Duodenal mucosa (tissue), 2 donors: ENCODE data around the gene C11orf24.

Source experiments
- H3K27ac ChIP-seq: one replicate; pipeline ENCODE4 v1.7.0; 2013; ENCODE audit warnings: low read depth, low read length
- H3K27me3 ChIP-seq, 2 donors: one replicate each; pipeline ENCODE4 v1.7.0; 2013; ENCODE audit warnings: low read length in 2 of 2, control low read depth in 1 of 2; ENCODE audit not compliant: insufficient read depth in 2 of 2, control insufficient read depth in 1 of 2
- H3K36me3 ChIP-seq, 2 donors: one replicate each; pipeline ENCODE4 v1.7.0; 2013; ENCODE audit warnings: low read length in 2 of 2, control low read depth in 1 of 2; ENCODE audit not compliant: insufficient read depth in 2 of 2, control insufficient read depth in 1 of 2
- H3K4me1 ChIP-seq, 2 donors: one replicate each; pipeline ENCODE4 v1.7.0; 2013; ENCODE audit warnings: low read length in 2 of 2, control low read depth in 1 of 2; ENCODE audit not compliant: insufficient read depth in 2 of 2, control insufficient read depth in 1 of 2
- H3K4me3 ChIP-seq, 2 donors: one replicate each; pipeline ENCODE4 v1.7.0; 2013; ENCODE audit warnings: low read length in 2 of 2, low read depth in 1 of 2
- H3K9ac ChIP-seq, 2 donors: one replicate each; pipeline ENCODE4 v1.7.0; 2013; ENCODE audit warnings: low read length in 2 of 2, low read depth in 1 of 2
- H3K9me3 ChIP-seq, 2 donors: one replicate each; pipeline ENCODE4 v1.7.0; 2013; ENCODE audit warnings: low read length in 2 of 2, control low read depth in 1 of 2; ENCODE audit not compliant: control insufficient read depth in 1 of 2

C11orf24 gene

DNA sequence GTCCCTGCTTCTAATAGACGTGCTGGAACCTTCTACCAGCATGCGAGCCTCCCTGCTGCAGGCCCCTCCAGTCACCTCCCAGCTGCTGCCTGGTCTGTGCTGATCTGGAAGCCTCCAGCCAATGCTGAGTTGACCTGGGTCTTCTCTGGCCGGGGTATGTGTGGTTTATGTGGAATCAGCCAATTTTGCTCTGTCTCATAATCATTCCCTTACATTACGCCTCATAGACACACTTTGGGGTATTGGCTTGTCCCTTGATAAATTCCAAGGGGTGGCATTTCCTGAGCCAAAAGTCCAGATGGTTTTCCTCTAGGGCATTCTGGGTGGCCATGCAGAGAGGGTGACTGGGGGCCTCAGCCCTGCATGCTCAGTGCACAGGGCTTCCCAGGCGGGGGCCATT, 50.4 kb downstream of the C11orf24 start:
- H3K4me3 ChIP-seq = no peak overlapping the region
- no peaks in the 10 kb centered on the region for H3K36me3 ChIP-seq
- H3K27ac ChIP-seq = no peak overlapping the region
- H3K27me3 ChIP-seq = no peaks in the 10 kb centered on the region
- peaks cover 2 to 4% of the 10 kb centered on the region in 2 donors for H3K4me1 ChIP-seq
- H3K9me3 ChIP-seq = no peaks in the 10 kb centered on the region
- no peak overlapping the region for H3K9ac ChIP-seq

DNA sequence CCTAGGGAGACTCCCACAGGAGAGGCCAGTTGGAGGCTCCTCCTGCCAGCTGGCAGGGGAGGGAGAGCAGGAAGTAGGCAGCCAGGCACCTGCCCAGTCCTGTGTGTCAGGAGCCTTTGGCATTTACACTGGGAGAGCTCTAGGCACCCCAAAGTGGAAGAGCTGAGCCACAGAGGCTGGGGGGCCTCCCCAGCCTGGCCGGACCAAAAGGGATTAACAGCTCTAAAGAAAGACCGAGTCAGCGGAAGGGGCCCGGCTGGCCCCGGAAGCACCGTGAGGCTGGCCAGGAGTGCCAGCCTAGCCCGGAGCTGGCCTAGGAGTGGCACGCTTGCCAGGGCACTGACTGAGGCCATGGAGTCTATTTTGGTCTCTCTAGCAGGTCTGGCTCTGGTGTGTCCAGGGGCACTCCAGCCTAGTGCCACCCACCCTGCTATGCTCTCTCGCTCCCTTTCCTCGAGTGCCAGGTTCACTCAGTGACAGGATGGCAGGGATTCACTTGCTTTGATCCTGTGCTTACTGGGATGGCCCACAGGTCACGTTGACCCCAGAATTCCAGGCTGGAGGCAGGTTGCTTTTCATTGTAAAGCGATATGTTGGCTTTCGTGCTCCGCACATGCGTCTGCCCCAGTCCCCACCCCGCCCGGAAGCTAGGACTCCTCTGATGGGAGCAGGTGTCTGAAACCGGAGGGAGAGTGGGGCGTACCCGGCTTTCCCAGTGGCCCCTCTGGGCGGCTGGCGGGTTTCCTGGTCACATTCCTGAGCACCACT, 55.4 kb downstream of the C11orf24 start:
- Histone ChIP-seq H3K9ac (peak overlapping the region; percentile 56 to 63), H3K4me1 (peaks cover 29 to 32% of the 10 kb centered on the region in 2 donors), H3K9me3 (no peaks in the 10 kb centered on the region), H3K27ac (peak overlapping the region; percentile 1), H3K36me3 (no peaks in the 10 kb centered on the region), H3K4me3 (peak overlapping the region; percentile 43 to 56), H3K27me3 (no peaks in the 10 kb centered on the region)

DNA sequence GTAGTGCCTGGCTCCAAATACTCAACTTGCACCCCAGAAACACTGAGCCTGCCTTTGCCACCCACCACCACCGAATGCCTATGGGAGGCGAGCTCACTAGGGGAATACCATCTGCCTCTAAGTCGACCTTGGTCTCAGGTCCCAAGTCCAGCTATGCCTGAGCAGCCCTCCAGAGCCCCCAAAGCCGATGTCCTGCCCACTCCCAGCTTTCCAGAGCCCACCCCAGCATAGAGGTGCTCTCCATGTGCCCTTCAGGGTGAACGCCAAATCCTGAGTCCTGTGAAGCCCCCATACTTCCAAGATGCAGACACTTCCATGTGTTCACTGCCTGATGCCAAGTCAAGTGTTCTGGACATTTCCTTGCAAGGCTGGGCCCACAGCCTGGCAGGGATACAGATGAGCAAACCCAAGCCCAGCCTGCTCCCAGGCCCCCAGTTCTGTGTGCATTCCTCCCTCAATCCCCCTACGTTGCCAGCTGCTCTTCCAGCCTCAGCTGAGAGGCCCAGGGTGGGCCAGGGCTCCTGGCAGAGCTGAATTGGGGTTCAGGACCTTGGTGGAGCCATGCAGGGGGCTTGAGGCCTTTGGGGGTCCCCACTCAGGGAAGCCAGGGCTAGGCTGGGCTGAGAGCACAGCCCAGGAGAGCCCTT, 56.1 kb downstream of the C11orf24 start:
- no peak overlapping the region for H3K27ac ChIP-seq
- H3K4me1 ChIP-seq = peaks cover 36 to 39% of the 10 kb centered on the region in 2 donors
- peak overlapping the region; percentile 56 to 63 for H3K9ac ChIP-seq
- H3K27me3 ChIP-seq = no peaks in the 10 kb centered on the region
- H3K4me3 ChIP-seq = no peak overlapping the region
- no peaks in the 10 kb centered on the region for H3K36me3 ChIP-seq
- H3K9me3 ChIP-seq = no peaks in the 10 kb centered on the region

DNA sequence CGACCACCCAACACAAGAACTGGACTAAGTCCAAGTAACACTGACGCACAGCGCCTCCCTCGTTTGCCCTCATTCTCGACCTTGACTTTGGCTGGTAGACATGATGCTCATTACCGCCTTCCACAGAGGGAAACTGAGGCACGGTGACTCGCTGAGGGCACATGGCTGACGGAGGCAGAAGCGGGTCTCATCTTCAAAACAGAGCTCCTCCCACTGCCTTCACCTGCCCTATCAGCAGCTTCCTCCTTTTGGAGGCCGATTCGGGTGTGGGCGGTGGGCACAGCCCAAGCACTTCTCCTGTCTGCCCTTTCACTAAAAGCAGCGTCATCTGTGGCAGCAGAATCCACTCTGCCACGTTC, 56.7 kb downstream of the C11orf24 start:
- Histone ChIP-seq H3K27ac (no peak overlapping the region), H3K27me3 (no peaks in the 10 kb centered on the region), H3K9ac (no peak overlapping the region), H3K4me1 (peaks cover 42 to 45% of the 10 kb centered on the region in 2 donors), H3K36me3 (no peaks in the 10 kb centered on the region), H3K9me3 (no peaks in the 10 kb centered on the region), H3K4me3 (peak overlapping the region in 1 of 2 donors; percentile 71)

DNA sequence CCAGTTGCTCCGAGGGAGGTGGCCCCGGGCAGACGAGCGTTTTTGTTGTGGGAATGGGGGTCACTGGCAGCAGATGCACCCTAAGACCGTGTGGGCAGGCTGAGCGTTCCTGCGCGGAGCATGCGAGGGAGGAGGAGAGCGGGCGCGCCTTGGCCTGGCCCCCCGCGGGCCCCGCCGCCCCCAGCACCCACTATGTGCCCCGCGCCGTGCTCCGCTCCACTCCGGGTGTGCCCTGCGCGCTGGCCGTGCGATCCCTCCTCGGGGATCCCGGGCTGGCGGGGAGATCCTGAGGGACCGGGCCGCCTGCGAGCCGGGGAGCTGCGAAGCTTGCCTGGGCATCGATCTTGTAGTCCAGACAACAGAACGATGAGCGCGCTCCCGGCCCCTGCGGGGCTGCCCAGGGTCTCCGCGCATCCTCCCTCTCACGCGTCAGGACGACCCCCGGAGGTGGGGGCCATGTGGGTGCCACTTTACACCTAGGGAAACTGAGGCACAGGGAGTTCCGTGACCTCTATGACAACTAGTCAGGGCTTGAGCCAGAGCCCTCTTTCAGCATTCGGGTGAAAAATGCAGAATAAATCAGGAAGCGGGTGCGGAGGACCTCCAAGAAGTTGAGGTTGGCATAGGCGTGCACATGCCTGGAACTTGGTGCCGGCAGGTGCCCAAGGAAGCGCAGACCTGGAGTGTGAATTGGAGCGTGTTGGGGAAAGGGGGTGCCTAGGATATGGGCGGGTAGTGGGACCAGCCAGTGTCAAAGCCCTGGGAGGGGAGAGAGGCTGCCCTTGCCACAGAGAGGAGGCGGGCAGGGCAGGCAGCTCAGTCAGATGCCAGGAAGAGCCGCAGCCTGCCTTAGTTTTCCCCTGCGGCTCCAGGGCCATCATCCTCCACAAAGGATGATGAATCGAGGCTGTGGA, 57.3 kb downstream of the C11orf24 start:
- no peaks in the 10 kb centered on the region for H3K27me3 ChIP-seq
- peaks cover 48 to 51% of the 10 kb centered on the region in 2 donors for H3K4me1 ChIP-seq
- H3K9me3 ChIP-seq = no peaks in the 10 kb centered on the region
- no peaks in the 10 kb centered on the region for H3K36me3 ChIP-seq
- peak overlapping the region; percentile 71 to 73 for H3K4me3 ChIP-seq
- peak overlapping the region; percentile 98 for H3K27ac ChIP-seq
- peak overlapping the region; percentile 78 for H3K9ac ChIP-seq

DNA sequence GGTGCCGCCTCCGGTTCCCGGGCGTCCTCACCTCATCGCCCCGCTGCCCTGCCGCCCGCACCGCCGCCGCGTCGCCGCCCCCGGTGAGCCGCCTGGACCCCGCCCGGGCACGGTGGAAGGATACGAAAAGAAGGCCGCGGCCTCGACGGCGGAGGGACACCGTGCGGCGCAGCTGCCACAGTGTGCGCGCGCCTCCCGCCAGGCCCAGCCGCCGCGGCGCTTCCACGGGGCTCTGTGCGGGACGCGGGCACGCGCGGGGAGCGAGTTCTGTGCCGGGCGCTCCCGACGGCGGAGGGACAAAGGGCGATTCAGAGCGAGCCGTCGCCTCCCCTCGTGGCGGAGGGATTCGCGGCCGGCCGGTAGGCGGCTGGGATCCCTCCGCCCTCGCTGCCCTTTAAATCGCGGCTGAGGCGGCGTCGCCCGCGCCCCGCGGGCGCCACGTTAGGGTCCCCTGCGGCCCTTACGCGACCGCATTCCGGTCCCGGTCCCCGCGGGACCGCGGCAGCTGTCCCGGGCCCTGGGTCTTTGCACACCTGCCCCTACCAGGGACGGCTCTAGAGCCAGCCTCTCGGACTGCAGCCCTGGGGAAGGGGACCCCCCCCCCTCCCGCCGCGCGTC, 58.1 kb downstream of the C11orf24 start:
- Histone ChIP-seq H3K9me3 (no peaks in the 10 kb centered on the region), H3K27me3 (no peaks in the 10 kb centered on the region), H3K27ac (peak overlapping the region; percentile 98), H3K9ac (peak overlapping the region; percentile 78), H3K4me3 (peak overlapping the region; percentile 71 to 73), H3K36me3 (no peaks in the 10 kb centered on the region), H3K4me1 (peaks cover 54 to 57% of the 10 kb centered on the region in 2 donors)

DNA sequence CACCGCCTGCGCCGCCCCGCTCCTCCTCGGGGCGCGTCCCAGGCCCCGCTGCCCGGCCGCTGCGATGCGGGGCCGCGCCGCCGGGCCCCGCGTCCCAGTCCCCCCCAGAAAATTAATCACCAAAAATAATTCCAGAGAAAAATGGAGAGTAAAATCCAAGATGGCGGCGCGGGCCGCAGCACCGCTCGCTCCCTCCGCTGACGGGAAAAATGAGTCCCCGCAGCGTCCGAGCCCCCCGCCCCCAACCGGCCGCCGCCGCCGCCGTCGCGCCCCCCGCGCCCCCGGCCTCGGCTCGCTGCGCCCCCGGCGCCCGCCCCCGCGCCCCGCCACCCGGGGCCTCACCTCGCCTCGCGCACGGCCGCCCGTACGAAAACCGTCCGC, 58.6 kb downstream of the C11orf24 start, which contains the start of gene KMT5B:
KMT5B (minus strand) TSS at position 162 of the 381 bp plus-strand sequence. CDS start 23,220 bp downstream, outside the sequence.
- peak within 1 kb of the TSS; percentile 98 for H3K27ac ChIP-seq
- H3K9me3 ChIP-seq = no peaks in the 10 kb centered on the region
- no peaks in the 10 kb centered on the region for H3K36me3 ChIP-seq
- H3K4me3 ChIP-seq = peak within 1 kb of the TSS; percentile 74 to 100
- peak within 1 kb of the TSS; percentile 78 to 95 for H3K9ac ChIP-seq
- H3K4me1 ChIP-seq = peaks cover 58 to 59% of the 10 kb centered on the region in 2 donors
- no peaks in the 10 kb centered on the region for H3K27me3 ChIP-seq

DNA sequence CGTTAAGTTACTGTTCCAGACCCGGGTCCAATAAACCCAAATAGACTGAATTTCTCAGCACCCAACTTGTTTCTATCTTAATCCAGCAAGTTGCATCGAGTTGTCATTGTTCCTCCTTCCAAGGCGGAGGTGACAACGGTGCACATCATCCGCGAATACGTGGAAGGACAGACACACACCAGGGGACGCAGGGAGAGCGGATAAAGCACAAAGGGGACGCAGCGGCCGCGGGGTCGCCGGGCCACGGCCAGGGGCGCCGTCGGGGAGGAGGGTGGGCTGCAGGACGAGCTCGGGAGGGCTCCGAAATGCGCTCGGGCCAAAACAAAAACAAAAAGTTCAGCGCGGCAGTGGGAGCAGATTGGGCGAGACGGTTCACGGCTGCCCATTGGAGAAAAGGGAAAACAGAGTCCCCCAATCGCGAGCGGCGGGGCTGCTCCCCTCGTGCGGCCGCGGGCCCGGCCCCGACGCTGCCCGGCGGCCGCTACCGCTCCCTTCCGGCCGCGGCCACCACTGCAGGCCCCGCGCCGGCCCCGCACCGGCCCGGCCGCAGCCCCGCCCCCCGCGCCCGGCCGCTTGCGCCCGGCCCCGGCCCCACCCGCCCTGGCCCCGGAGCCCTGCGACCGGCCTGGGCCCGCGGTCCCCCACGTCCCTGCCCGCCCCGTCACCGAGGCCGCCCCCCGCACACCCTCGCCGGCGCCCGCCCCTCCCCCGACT, 59.2 kb downstream of the C11orf24 start:
- H3K4me1 ChIP-seq = peaks cover 58 to 59% of the 10 kb centered on the region in 2 donors
- H3K27me3 ChIP-seq = no peaks in the 10 kb centered on the region
- peak overlapping the region; percentile 74 to 95 for H3K9ac ChIP-seq
- no peaks in the 10 kb centered on the region for H3K9me3 ChIP-seq
- H3K4me3 ChIP-seq = peak overlapping the region; percentile 74 to 100
- no peaks in the 10 kb centered on the region for H3K36me3 ChIP-seq
- peak overlapping the region; percentile 88 for H3K27ac ChIP-seq

DNA sequence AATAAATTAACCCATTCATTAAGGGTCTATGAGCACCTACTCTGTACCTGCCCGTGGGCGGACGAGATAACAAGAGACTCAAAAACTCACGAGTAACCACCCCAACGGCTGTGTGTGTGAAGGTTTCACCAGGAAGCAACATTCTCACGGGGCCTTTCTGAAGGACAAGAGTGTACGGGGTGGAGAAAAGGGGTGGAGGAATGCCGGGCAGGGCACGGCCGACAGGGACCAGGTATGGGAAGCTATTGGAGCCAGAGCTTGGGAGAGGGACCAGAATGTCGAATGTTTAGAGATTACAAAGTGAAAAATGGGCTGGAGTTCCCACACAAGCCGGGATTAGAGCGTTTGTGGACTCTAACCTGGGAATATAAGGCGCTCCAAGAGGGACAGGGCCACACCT, 60.2 kb downstream of the C11orf24 start:
- H3K9me3 ChIP-seq = no peaks in the 10 kb centered on the region
- no peaks in the 10 kb centered on the region for H3K36me3 ChIP-seq
- H3K27me3 ChIP-seq = no peaks in the 10 kb centered on the region
- peak overlapping the region; percentile 74 to 95 for H3K9ac ChIP-seq
- H3K27ac ChIP-seq = peak overlapping the region; percentile 61
- H3K4me1 ChIP-seq = peaks cover 56 to 59% of the 10 kb centered on the region in 2 donors
- H3K4me3 ChIP-seq = peak overlapping the region; percentile 74 to 100
